AG09319 (cell line): ENCODE results near the gene SLC14A1.

Experiments
- DNase-seq: peaks from one replicate; pipeline ENCODE4 v3.0.0-alpha.2; 2010; ENCODE audit warnings: low read depth; ENCODE audit errors: extremely low read depth
- CTCF ChIP-seq: IDR thresholded peaks from 2 replicates; pipeline ENCODE4 v1.5.1; 2011; ENCODE audit warnings: low read depth, mild to moderate bottlenecking, inconsistent platforms, low read length, moderate library complexity

SLC14A1 gene

GRCh38 chr18:45771587-45772480, 47.9 kb downstream of the SLC14A1 start:
- no peak for TF ChIP-seq CTCF
- no peak for DNase-seq

GRCh38 chr18:45774065-45774521, 50.1 kb downstream of the SLC14A1 start:
- no peak for TF ChIP-seq CTCF
- no peak for DNase-seq

- DNase-seq = peak; percentile 59
Observed at GRCh38 chr18:45775241-45775676, 51.3 kb downstream of the SLC14A1 start.

GRCh38 chr18:45775743-45776142, 51.8 kb downstream of the SLC14A1 start:
- DNase-seq = no peak

More at GRCh38 chr18:45775241-45775676, 51.3 kb downstream of the SLC14A1 start:
- no peak for TF ChIP-seq CTCF

GRCh38 chr18:45777393-45777792, 53.4 kb downstream of the SLC14A1 start:
- no peak for TF ChIP-seq CTCF
- DNase-seq = peak; percentile 38

More at GRCh38 chr18:45775743-45776142, 51.8 kb downstream of the SLC14A1 start:
- TF ChIP-seq CTCF = no peak

- TF ChIP-seq CTCF = no peak
- DNase-seq = peak; percentile 57
Observed at GRCh38 chr18:45780568-45780967, 56.6 kb downstream of the SLC14A1 start.

GRCh38 chr18:45782662-45783061, 58.7 kb downstream of the SLC14A1 start:
- no peak for TF ChIP-seq CTCF
- no peak for DNase-seq
